Inferior parietal cortex (tissue), 1 donor: ENCODE measurements around the gene ACOT6.
"Not testable (repeated sequence)": the region's sequence is repeated elsewhere in the genome, so short reads cannot be mapped to it uniquely, and the experiment has no call there.

Experiments
- DNase-seq: peaks from one replicate; pipeline ENCODE4 v3.0.0-alpha.2; 2016; ENCODE audit errors: extremely low spot score

The ACOT6 gene

GRCh38 chr14:73594491-73594890 is 17.8 kb upstream of the ACOT6 start:
- no peak for DNase-seq

GRCh38 chr14:73599499-73599898 is 12.8 kb upstream of the ACOT6 start:
- no peak for DNase-seq

- DNase-seq = no peak
These were observed 9.3 kb upstream of the ACOT6 start for GRCh38 chr14:73602994-73603393.

- DNase-seq = no peak
These were observed 6.0 kb upstream of the ACOT6 start for GRCh38 chr14:73606271-73606670.

GRCh38 chr14:73607241-73607640 is 5.1 kb upstream of the ACOT6 start:
- no peak for DNase-seq

GRCh38 chr14:73610687-73611086 is 1.6 kb upstream of the ACOT6 start:
- DNase-seq = no peak

- peak; percentile 34 for DNase-seq
These were observed 698 bp downstream of the ACOT6 start for GRCh38 chr14:73613046-73613383.

- DNase-seq = no peak
These were observed 1.2 kb downstream of the ACOT6 start for GRCh38 chr14:73613419-73613963.

GRCh38 chr14:73616831-73617230 is 4.5 kb downstream of the ACOT6 start:
- no peak for DNase-seq

- no peak for DNase-seq
These were observed 7.2 kb downstream of the ACOT6 start for GRCh38 chr14:73619524-73619923.

GRCh38 chr14:73620268-73620667 is 8.0 kb downstream of the ACOT6 start:
- DNase-seq = no peak

GRCh38 chr14:73623504-73624054 is 11.3 kb downstream of the ACOT6 start:
- no peak for DNase-seq

GRCh38 chr14:73625706-73626105 is 13.4 kb downstream of the ACOT6 start:
- DNase-seq = no peak

- DNase-seq = no peak
These were observed 14.8 kb downstream of the ACOT6 start for GRCh38 chr14:73627151-73627558.

GRCh38 chr14:73630009-73630780 is 17.9 kb downstream of the ACOT6 start:
- no peak for DNase-seq

- DNase-seq = peak; percentile 83
These were observed 21.0 kb downstream of the ACOT6 start for GRCh38 chr14:73633116-73634010.

GRCh38 chr14:73634011-73634833 is 21.9 kb downstream of the ACOT6 start:
- DNase-seq = peak; percentile 34

GRCh38 chr14:73636355-73636754 is 24.0 kb downstream of the ACOT6 start:
- not testable (repeated sequence) for DNase-seq

- DNase-seq = no peak
These were observed 25.5 kb downstream of the ACOT6 start for GRCh38 chr14:73637830-73638229.

GRCh38 chr14:73640796-73641365 is 28.6 kb downstream of the ACOT6 start:
- no peak for DNase-seq
